Vagina (tissue), 2 donors: ENCODE measurements around the gene MAN2A2. TPM values are rescaled to one million over a fixed set of nuclear protein-coding genes. Genes with fewer than 3 reads are reported as not detected.

Source experiments
- DNase-seq, 2 donors: peaks; one replicate each; pipeline ENCODE4 v3.0.0-alpha.2; 2017; ENCODE audit errors: extremely low spot score in 2 of 2
- H3K27ac ChIP-seq: fragments of 200-600 bp; sonication (generic); one replicate; pipeline ENCODE4 v1.5.1; 2019
- H3K27me3 ChIP-seq: fragments of 200-600 bp; sonication (generic); one replicate; pipeline ENCODE4 v1.5.1; 2019
- H3K36me3 ChIP-seq, 2 donors: fragments of 200-600 bp; sonication (generic); one replicate each; pipeline ENCODE4 v1.5.1; 2017 to 2019
- H3K4me1 ChIP-seq: fragments of 200-600 bp; sonication (generic); one replicate; pipeline ENCODE4 v1.5.1; 2019
- H3K4me3 ChIP-seq, 2 donors: fragments of 200-600 bp; sonication (generic); 1 replicate in 1 of 2; 2 replicates in 1 of 2; pipeline ENCODE4 v1.5.1; 2016 to 2019
- H3K9me3 ChIP-seq: fragments of 200-600 bp; sonication (generic); one replicate; pipeline ENCODE4 v1.5.1; 2019
- POLR2A ChIP-seq, 2 donors: fragments of 450-650 bp; IDR thresholded peaks; one replicate each; pipeline ENCODE4 v1.6.1; 2017; ENCODE audit warnings: antibody characterized with exemption in 2 of 2, mild to moderate bottlenecking in 2 of 2, moderate library complexity in 2 of 2
- POLR2AphosphoS5 ChIP-seq, 2 donors: sonication (generic); formaldehyde crosslinking; IDR thresholded peaks; one replicate each; pipeline ENCODE4 v1.9.0; 2017; ENCODE audit warnings: antibody characterized with exemption in 2 of 2, mild to moderate bottlenecking in 2 of 2, low read depth in 1 of 2; ENCODE audit not compliant: insufficient read depth in 1 of 2
- intact Hi-C: fragments of 100-400 bp; cut with DNase I; formaldehyde crosslinking; loops from one replicate; pipeline ENCODE4 v1.15.1; 2023
- total RNA-seq: library from RNA; depleted of rRNA; stranded (reverse); fragments of >200 nt; gene quantifications from one replicate; pipeline ENCODE4 v1.2.3, GENCODE V29; 2016
- TF ChIP-seq, protein P1 (sequence below), 3 experiments: fragments of 450-650 bp in 2 of 3; fragments of 200-600 bp in 1 of 3; sonication (generic) in 1 of 3; IDR thresholded peaks; one replicate each; pipeline ENCODE4 v1.5.1; 2017 to 2019; ENCODE audit warnings: antibody characterized with exemption in 3 of 3, mild to moderate bottlenecking in 2 of 3, moderate library complexity in 2 of 3

Gene MAN2A2
- total RNA-seq, 1 donor from 2014 or later = 46.7 TPM

DNA sequence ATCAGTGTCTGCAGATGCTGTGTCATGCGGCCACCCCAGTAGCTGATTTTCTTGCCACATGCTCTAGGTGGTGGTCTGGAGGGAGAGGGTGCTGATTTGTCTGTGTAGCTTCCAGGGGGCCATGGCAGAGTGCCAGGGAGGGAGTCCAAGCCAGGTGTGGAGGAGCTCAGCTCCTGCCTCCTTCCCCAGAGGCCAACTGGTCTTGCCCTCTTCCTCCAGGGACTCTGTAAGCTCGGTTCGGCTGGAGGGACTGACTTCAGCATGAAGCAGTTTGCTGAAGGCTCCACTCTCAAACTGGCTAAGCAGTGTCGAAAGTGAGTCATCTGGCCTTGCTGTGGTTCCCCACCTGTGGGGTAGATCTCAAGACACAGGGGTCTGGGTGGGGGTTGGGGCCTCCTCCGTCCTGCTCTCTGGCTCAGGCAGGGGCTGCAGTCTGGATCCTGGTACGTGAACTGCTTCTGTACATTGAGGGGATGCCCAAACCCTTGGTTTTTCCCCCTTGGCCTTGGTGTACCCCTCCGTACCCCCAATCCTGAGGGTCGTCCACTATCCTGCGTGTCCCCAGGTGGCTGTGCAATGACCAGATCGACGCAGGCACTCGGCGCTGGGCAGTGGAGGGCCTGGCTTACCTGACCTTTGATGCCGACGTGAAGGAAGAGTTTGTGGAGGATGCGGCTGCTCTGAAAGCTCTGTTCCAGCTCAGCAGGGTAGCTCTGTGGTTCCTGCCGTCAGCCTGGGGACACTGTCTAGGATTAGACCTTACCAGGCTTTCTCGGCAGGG, 44.7 kb downstream of the MAN2A2 start:
- DNase-seq = no peak
- peaks cover 4 to 85% of the 10 kb centered on the region in 2 donors for H3K36me3 ChIP-seq
- intact Hi-C loops = loop anchor here (10.0 kb wide), 1 partner anchor 317 kb away; no protein-coding TSS in a partner anchor

DNA sequence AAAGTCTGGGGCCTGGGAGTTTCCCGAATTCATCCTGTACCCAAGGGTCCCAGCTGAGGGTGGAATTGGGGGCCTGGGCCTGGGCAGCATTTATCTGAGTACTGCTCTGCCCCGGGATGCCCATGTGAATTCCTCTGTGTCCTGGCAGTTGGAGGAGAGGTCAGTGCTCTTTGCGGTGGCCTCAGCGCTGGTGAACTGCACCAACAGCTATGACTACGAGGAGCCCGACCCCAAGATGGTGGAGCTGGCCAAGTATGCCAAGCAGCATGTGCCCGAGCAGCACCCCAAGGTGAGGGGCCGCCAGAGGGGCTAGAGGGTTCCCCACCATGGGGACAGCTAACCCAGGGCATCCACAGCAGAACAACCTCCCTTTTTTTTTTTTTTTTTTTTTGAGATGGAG, 45.4 kb downstream of the MAN2A2 start:
- Histone ChIP-seq H3K4me1 (no peaks in the 10 kb centered on the region), H3K27me3 (no peaks in the 10 kb centered on the region), H3K36me3 (peaks cover 2 to 85% of the 10 kb centered on the region in 2 donors), H3K4me3 (no peak overlapping the region), H3K27ac (no peak overlapping the region), H3K9me3 (no peaks in the 10 kb centered on the region)
- no peak for DNase-seq
- intact Hi-C loops = loop anchor here (10.0 kb wide), 1 partner anchor 316 kb away; no protein-coding TSS in a partner anchor
- TF ChIP-seq, protein P1, sequence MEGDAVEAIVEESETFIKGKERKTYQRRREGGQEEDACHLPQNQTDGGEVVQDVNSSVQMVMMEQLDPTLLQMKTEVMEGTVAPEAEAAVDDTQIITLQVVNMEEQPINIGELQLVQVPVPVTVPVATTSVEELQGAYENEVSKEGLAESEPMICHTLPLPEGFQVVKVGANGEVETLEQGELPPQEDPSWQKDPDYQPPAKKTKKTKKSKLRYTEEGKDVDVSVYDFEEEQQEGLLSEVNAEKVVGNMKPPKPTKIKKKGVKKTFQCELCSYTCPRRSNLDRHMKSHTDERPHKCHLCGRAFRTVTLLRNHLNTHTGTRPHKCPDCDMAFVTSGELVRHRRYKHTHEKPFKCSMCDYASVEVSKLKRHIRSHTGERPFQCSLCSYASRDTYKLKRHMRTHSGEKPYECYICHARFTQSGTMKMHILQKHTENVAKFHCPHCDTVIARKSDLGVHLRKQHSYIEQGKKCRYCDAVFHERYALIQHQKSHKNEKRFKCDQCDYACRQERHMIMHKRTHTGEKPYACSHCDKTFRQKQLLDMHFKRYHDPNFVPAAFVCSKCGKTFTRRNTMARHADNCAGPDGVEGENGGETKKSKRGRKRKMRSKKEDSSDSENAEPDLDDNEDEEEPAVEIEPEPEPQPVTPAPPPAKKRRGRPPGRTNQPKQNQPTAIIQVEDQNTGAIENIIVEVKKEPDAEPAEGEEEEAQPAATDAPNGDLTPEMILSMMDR (IDR thresholded peaks at IDR 0.05) = no peak
- no peak for TF ChIP-seq POLR2A (IDR thresholded peaks at IDR 0.05)
- TF ChIP-seq POLR2AphosphoS5 (IDR thresholded peaks at IDR 0.05; ENCODE audit: insufficient read depth in 1 of 2, low read depth in 1 of 2) = no peak

More for the DNA sequence above, 44.7 kb downstream of the MAN2A2 start:
- TF ChIP-seq POLR2AphosphoS5 (IDR thresholded peaks at IDR 0.05; ENCODE audit: insufficient read depth in 1 of 2, low read depth in 1 of 2) (no peak), POLR2A (IDR thresholded peaks at IDR 0.05) (no peak)
- TF ChIP-seq, protein P1 (IDR thresholded peaks at IDR 0.05) = no peak
- no peaks in the 10 kb centered on the region for H3K27me3 ChIP-seq
- H3K27ac ChIP-seq = no peak overlapping the region
- H3K9me3 ChIP-seq = no peaks in the 10 kb centered on the region
- H3K4me3 ChIP-seq = no peak overlapping the region
- no peaks in the 10 kb centered on the region for H3K4me1 ChIP-seq

GRCh38 chr15:90949979-90950675, 47.0 kb downstream of the MAN2A2 start:
- intact Hi-C loops = loop anchor here (10.0 kb wide), 1 partner anchor 315 kb away; no protein-coding TSS in a partner anchor
- Histone ChIP-seq H3K9me3 (no peaks in the 10 kb centered on the region), H3K27ac (no peak overlapping the region), H3K4me3 (no peak overlapping the region), H3K27me3 (no peaks in the 10 kb centered on the region), H3K36me3 (peaks cover 0 to 71% of the 10 kb centered on the region in 2 donors), H3K4me1 (peaks cover under 1% of the 10 kb centered on the region)
- no peak for TF ChIP-seq POLR2AphosphoS5 (IDR thresholded peaks at IDR 0.05; ENCODE audit: insufficient read depth in 1 of 2, low read depth in 1 of 2)
- TF ChIP-seq, protein P1 (IDR thresholded peaks at IDR 0.05) = no peak
- TF ChIP-seq POLR2A (IDR thresholded peaks at IDR 0.05) = no peak
- DNase-seq = no peak

DNA sequence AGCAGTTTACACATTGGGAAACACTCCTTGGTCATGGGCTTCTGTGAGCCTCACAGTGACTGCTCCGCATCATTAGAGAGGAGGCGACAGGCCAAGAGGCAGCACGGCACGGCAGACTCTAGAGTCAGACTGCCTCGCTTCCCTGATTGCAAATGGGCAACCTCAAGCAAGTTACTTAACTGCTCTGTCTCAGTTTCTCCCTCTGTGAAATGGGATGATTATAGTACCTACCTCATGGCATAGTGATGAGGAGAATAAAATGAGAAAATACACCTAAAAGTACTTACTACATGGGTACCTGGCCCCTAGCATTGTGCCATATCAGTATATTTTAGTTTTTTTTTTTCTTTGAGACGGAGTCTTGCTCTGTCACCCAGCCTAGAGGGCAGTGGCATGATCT, 47.6 kb downstream of the MAN2A2 start:
- intact Hi-C loops = no loop called here
- peaks cover 0 to 67% of the 10 kb centered on the region in 2 donors for H3K36me3 ChIP-seq
- no peaks in the 10 kb centered on the region for H3K9me3 ChIP-seq
- DNase-seq = no peak
- H3K4me1 ChIP-seq = peaks cover 6% of the 10 kb centered on the region
- TF ChIP-seq POLR2AphosphoS5 (IDR thresholded peaks at IDR 0.05; ENCODE audit: insufficient read depth in 1 of 2, low read depth in 1 of 2) = no peak
- no peak for TF ChIP-seq POLR2A (IDR thresholded peaks at IDR 0.05)
- TF ChIP-seq, protein P1 (IDR thresholded peaks at IDR 0.05) = no peak
- no peaks in the 10 kb centered on the region for H3K27me3 ChIP-seq
- H3K4me3 ChIP-seq = no peak overlapping the region
- no peak overlapping the region for H3K27ac ChIP-seq
